ENCODE measurements around the gene MYBPC2.
"Not testable (repeated sequence)": the region's sequence is repeated elsewhere in the genome, so short reads cannot be mapped to it uniquely, and the experiment has no call there.

Gene MYBPC2

GRCh38 chr19:50432221-50433028, at the start of gene MYBPC2:
Gene MYBPC2 (plus strand): TSS chr19:50432892. CDS start chr19:50432954, 62 bp downstream.
- DNase-seq (ENCODE audit: low spot score), result no peak

GRCh38 chr19:50383001-50383851, 49.5 kb upstream of the MYBPC2 start:
- no peak for DNase-seq (ENCODE audit: low spot score)

DNA sequence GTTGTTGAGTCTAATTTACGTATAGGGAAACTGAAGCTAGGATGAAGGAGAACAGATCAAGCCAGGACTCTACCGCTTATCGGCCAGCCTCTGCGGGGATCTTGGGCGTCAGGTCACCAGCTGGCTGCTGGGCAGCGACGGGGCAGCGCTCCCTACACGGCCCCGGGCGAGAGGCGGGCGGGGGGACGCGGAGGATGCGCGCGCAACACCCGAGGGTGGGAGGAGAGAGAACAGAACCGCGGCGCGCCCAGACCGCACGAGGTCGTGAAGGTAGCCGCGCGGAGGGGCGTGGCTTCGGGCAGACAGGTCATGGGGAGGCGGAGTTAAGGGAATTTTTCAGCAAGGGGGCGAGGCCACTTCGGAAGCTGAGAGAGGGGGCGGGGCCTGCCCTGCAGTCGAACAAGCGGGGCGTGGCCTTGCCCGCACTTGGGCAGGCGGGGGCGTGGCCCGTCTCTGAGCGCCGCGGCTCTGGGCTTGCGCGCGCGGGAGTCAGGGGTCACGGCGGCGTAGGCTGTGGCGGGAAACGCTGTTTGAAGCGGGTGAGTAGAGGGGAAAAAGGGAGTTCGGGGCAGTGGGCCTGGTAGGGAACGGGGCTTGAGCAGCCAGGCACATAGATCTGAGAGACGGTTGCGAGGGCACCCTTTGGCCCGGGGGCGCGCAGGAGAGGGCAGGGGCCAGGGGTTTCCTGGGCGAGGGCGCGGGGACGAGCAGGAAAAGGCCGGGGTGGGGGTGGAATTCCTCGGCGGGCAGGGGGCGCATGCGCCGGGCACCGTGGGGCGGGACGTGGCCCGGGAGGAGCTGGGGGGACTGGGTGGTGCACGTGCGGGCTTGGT, 48.6 kb upstream of the MYBPC2 start, which contains the start of gene POLD1:
Gene POLD1 (plus strand): TSS at position 496 of the 833 bp plus-strand sequence. CDS start 14,505 bp downstream, outside the sequence.
- peak; percentile 98 for DNase-seq (ENCODE audit: low spot score)

GRCh38 chr19:50384685-50385535, 47.8 kb upstream of the MYBPC2 start:
- DNase-seq (ENCODE audit: low spot score), result peak; percentile 50

DNA sequence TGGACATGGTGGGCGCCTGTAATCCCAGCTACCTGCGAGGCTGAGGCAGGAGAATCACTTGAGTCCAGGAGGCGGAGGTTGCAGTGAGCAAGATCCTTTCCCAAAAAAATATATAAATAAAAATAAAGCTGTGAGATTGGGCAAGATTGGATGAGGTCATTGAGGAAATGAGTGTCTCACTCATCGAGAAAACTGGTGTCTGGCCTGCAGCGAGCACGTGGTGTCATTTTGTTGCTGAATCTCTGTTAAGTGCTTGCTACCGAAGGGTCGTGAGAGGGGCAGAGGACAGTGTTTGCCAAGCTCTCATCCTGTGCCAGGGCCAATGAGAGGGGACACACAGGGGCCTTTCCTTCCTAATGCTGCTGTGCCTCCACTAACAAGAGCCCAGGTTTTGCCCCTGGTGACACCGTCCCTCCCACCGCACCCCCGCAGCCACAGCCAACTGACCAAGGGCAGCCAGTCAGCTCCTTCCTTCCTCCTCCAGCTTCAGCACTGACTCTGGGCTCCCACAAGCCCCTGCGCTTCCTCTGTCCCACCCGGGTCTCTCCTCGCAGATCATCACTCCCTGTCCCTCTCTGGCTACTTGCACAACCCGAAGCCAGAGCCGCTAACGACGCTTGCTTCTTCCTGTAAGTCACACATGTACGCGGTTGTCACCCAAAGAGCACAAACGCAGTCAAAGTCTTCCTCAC, 45.4 kb upstream of the MYBPC2 start:
- no peak for DNase-seq (ENCODE audit: low spot score)

DNA sequence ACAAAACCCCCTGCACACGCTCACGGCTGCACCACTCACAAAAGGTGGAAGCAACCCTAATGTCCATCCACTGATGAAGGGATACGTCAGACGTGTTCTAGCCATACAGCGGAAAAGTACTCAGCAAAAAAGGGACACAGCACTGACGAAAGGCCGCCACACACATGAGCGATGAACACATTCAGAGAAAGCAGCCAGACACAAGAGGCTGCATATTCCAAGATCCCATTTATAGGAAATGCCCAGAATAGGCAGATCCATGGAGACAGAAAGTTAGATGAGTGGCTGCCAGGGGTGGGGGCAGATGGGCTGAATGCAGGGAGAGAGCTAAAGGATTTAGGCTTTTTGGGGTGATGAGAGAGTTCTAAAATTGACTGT, 44.8 kb upstream of the MYBPC2 start:
- no peak for DNase-seq (ENCODE audit: low spot score)

- not testable (repeated sequence) for DNase-seq (ENCODE audit: low spot score)
Measured at GRCh38 chr19:50390295-50390694, 42.4 kb upstream of the MYBPC2 start.

GRCh38 chr19:50390952-50391351, 41.7 kb upstream of the MYBPC2 start:
- DNase-seq (ENCODE audit: low spot score), result not testable (repeated sequence)

GRCh38 chr19:50392759-50393158, 39.9 kb upstream of the MYBPC2 start:
- no peak for DNase-seq (ENCODE audit: low spot score)

DNA sequence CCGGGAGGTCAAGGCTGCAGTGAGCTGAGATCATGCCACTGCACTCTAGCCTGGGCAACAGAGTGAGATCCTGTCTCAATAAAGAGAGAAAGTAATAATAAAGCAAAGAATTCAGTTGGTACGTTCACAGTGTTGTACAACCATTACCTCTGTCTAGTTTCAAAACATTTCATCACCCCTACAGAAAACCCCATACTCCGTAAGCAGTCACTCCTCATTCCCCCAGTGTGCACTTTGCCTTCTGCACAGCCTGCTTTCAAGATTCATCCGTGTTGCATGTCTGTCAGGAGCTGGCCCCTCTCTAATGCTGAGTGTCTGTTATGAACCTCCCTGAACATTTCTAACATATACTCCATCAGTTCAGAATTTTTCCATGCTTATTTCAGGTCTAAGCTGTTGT, 39.1 kb upstream of the MYBPC2 start:
- DNase-seq (ENCODE audit: low spot score), result no peak

DNA sequence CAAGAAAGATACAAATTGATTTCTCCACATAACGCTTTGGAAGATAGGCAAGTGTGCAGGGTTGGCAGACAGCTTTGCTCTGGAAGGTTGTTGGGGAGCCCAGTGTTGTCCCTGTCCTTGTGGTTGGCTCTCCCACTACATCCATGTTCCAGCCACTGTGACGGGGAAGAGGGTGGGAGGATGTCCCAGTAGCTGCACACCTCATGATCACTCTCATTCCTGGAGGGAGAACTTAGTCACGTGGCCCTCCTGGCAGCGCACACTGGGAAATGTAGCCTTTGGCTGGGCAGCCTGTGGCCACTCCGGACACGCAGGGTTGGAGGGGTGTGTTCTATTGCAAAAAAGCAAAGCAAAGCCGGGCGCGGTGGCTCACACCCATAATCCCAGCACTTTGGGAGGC, 38.7 kb upstream of the MYBPC2 start:
- DNase-seq (ENCODE audit: low spot score), result no peak

- no peak for DNase-seq (ENCODE audit: low spot score)
Measured at GRCh38 chr19:50398675-50399367, 33.9 kb upstream of the MYBPC2 start.

GRCh38 chr19:50399368-50399745, 33.3 kb upstream of the MYBPC2 start:
- DNase-seq (ENCODE audit: low spot score), result no peak

GRCh38 chr19:50401605-50402450, 30.9 kb upstream of the MYBPC2 start:
- DNase-seq (ENCODE audit: low spot score), result no peak

DNA sequence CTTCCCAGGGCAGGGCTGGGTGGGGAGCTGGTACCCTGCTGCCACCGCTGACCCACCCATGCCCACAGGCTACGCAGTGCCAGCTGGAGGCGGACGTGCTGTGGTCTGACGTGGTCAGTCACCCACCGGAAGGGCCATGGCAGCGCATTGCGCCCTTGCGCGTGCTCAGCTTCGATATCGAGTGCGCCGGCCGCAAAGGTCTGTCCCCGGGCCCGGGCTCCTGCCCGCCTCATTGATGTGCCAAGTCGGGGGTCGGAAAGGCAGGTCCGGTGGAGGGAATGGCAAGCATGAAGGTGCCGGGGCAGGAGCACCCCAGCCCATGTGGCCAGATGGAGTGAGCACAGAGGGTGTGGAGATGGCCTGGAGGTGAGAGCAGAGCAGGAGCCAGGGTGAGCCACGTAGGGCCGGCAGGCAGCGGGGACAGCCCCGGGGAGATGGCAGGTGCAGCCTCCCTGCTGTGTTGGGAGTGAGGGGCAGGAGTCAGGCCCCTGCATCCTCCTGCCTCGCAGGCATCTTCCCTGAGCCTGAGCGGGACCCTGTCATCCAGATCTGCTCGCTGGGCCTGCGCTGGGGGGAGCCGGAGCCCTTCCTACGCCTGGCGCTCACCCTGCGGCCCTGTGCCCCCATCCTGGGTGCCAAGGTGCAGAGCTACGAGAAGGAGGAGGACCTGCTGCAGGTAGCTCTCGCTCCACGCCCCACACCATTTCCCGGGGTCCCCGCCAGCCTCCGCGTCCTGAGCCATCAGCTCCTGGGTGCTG, 30.0 kb upstream of the MYBPC2 start:
- no peak for DNase-seq (ENCODE audit: low spot score)

DNA sequence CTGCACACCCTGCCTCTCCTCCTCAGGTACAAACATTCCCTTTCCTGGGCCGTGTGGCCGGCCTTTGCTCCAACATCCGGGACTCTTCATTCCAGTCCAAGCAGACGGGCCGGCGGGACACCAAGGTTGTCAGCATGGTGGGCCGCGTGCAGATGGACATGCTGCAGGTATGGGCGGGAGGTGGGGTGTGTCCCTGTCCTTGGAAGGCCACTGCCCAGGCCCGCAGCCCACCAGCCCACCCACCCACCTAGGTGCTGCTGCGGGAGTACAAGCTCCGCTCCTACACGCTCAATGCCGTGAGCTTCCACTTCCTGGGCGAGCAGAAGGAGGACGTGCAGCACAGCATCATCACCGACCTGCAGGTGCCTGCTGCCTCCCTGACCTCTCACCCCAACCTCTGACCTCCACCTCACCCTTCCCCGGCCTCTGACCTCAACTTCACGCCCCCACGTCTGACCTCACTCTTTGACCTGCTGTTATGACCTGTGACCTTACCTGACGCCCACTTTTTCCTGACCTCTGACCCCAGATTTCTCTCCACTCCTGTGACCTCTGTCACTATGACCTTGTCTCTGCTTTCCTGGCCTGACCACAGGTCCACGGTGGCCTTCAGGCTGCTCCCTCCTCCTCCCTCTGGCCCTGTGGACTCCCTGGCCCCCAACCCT, 26.4 kb upstream of the MYBPC2 start:
- no peak for DNase-seq (ENCODE audit: low spot score)

- no peak for DNase-seq (ENCODE audit: low spot score)
Measured at GRCh38 chr19:50406829-50407228, 25.9 kb upstream of the MYBPC2 start.

DNA sequence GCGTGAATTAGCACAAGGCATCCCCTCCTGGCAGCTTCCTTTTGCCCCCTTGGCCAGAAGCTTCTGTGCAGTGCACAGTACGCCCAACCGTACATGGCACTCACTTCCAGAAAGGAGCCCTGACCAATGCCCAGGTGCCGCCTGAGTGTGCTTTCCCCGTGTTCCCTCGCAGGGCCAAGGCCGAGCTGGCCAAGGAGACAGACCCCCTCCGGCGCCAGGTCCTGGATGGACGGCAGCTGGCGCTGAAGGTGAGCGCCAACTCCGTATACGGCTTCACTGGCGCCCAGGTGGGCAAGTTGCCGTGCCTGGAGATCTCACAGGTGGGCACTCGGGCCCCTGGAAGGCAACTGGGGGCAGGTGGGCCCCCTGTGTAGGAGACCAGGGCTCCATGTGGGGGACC, 23.3 kb upstream of the MYBPC2 start:
- DNase-seq (ENCODE audit: low spot score), result no peak
